ENCODE data around the gene MKRN1. TPM values are rescaled to one million over a fixed set of nuclear protein-coding genes. Genes with fewer than 3 reads are reported as not detected.
"Not testable (repeated sequence)": the region's sequence is repeated elsewhere in the genome, so short reads cannot be mapped to it uniquely, and the experiment has no call there.

The MKRN1 gene
- total RNA-seq, 1 donor from 2014 or later = 98.6 TPM

- TF ChIP-seq CTCF (conservative IDR thresholded peaks at IDR 0.05) = no peak
- Mint-ChIP-seq H3K27ac (no peak overlapping the region), H3K9me3 (no peaks in the 10 kb centered on the region)
Observed at GRCh38 chr7:140425718-140426117, 53.6 kb downstream of the MKRN1 start.

GRCh38 chr7:140423501-140423900 is 55.8 kb downstream of the MKRN1 start:
- no peaks in the 10 kb centered on the region for H3K36me3 Mint-ChIP-seq
- no peaks in the 10 kb centered on the region for H3K9me3 Mint-ChIP-seq
- no peak for DNase-seq (ENCODE audit: extremely low spot score, unreplicated experiment)
- no peaks in the 10 kb centered on the region for H3K4me1 Mint-ChIP-seq (ENCODE audit: unreplicated experiment)
- no peak overlapping the region for H3K27ac Mint-ChIP-seq
- TF ChIP-seq CTCF (conservative IDR thresholded peaks at IDR 0.05) = no peak
- no peak overlapping the region for H3K4me3 Mint-ChIP-seq
- H3K27me3 Mint-ChIP-seq = no peaks in the 10 kb centered on the region

More at GRCh38 chr7:140425718-140426117, 53.6 kb downstream of the MKRN1 start:
- H3K4me3 Mint-ChIP-seq = no peak overlapping the region
- H3K4me1 Mint-ChIP-seq (ENCODE audit: unreplicated experiment) = no peaks in the 10 kb centered on the region
- H3K27me3 Mint-ChIP-seq = no peaks in the 10 kb centered on the region
- no peak for DNase-seq (ENCODE audit: extremely low spot score, unreplicated experiment)
- H3K36me3 Mint-ChIP-seq = no peaks in the 10 kb centered on the region

GRCh38 chr7:140421521-140421920 is 57.8 kb downstream of the MKRN1 start:
- H3K9me3 Mint-ChIP-seq = no peaks in the 10 kb centered on the region
- H3K36me3 Mint-ChIP-seq = no peaks in the 10 kb centered on the region
- TF ChIP-seq CTCF (conservative IDR thresholded peaks at IDR 0.05) = no peak
- no peak for DNase-seq (ENCODE audit: extremely low spot score, unreplicated experiment)
- H3K27me3 Mint-ChIP-seq = no peaks in the 10 kb centered on the region
- no peaks in the 10 kb centered on the region for H3K4me1 Mint-ChIP-seq (ENCODE audit: unreplicated experiment)
- H3K4me3 Mint-ChIP-seq = no peak overlapping the region
- no peak overlapping the region for H3K27ac Mint-ChIP-seq

- no peak overlapping the region for H3K4me3 Mint-ChIP-seq
- H3K4me1 Mint-ChIP-seq (ENCODE audit: unreplicated experiment) = peaks cover 7% of the 10 kb centered on the region
- no peaks in the 10 kb centered on the region for H3K36me3 Mint-ChIP-seq
- DNase-seq (ENCODE audit: extremely low spot score, unreplicated experiment) = no peak
- H3K9me3 Mint-ChIP-seq = no peaks in the 10 kb centered on the region
- no peaks in the 10 kb centered on the region for H3K27me3 Mint-ChIP-seq
- TF ChIP-seq CTCF (conservative IDR thresholded peaks at IDR 0.05) = no peak
- no peak overlapping the region for H3K27ac Mint-ChIP-seq
Observed at GRCh38 chr7:140418653-140419052, 60.7 kb downstream of the MKRN1 start.

DNA sequence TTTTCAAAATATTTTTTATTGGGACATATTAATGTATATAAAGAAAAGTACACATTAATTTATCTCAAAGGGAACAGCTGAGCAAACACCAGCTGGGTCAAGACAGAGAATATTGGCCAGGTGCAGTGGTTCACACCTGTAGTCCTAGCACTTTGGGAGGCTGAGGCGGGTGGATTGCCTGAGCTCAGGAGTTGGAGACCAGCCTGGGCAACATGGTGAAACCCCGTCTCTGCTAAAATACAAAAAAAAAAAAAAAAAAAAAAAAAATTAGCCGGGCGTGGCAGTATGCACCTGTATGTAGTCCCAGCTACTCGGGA is 61.2 kb downstream of the MKRN1 start:
- DNase-seq (ENCODE audit: extremely low spot score, unreplicated experiment); H3K4me3 Mint-ChIP-seq; H3K36me3 Mint-ChIP-seq; H3K9me3 Mint-ChIP-seq; H3K4me1 Mint-ChIP-seq (ENCODE audit: unreplicated experiment); H3K27me3 Mint-ChIP-seq; H3K27ac Mint-ChIP-seq: not testable (repeated sequence)

DNA sequence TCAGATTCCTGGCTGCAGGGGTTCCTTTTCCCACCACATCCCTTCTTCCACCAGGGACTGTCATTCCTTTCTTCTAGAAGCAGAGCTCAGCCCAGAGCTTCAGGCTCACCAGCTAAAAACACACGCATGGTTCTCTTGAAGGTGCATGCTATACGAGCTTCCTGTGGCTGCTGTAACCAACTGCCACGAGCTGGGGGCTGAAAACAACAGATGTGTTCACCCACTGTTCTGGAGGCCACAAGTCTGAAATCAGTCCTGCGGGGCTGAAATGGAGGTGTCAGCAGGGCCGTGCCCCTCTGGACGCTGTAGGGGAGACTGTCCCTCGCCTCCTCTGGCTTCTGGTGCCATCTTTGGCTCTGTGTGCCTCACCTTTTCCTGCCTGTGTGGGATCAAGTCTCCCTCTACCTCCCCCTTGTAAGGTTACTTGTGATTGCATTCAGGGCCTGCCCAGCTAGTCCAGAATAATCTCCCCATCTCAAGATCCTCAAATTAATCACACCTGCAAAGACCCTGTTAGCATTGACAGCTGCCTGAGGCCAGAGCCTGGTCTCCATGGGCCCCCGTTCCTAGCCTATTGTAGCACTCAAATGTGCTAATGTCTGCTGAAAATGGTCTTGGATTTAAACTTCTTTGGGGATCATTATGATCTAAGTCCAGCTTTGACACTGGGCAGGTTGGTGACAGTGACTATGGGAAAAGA is 61.7 kb downstream of the MKRN1 start:
- no peak for TF ChIP-seq CTCF (conservative IDR thresholded peaks at IDR 0.05)
- H3K36me3 Mint-ChIP-seq = no peaks in the 10 kb centered on the region
- H3K4me1 Mint-ChIP-seq (ENCODE audit: unreplicated experiment) = peaks cover 7% of the 10 kb centered on the region
- no peak for DNase-seq (ENCODE audit: extremely low spot score, unreplicated experiment)
- H3K27me3 Mint-ChIP-seq = no peaks in the 10 kb centered on the region
- no peak overlapping the region for H3K27ac Mint-ChIP-seq
- H3K9me3 Mint-ChIP-seq = no peaks in the 10 kb centered on the region
- no peak overlapping the region for H3K4me3 Mint-ChIP-seq
